KMS-11 (cell line): Measurements from ENCODE around the gene DGCR6L.
A peak's percentile ranks its signal among the peaks of the same experiment; 100 is the strongest.
"Not testable (repeated sequence)": the region's sequence is repeated elsewhere in the genome, so short reads cannot be mapped to it uniquely, and the experiment has no call there.

ENCODE experiments used
- H2AFZ ChIP-seq: fragments of 200-600 bp; sonication (generic); 2 replicates; pipeline ENCODE4 v1.6.1; 2016; ENCODE audit warnings: antibody characterized with exemption, mixed run types, low read depth
- H3K27ac ChIP-seq: fragments of 200-600 bp; sonication (generic); 2 replicates; pipeline ENCODE4 v1.6.1; 2016; ENCODE audit warnings: mild to moderate bottlenecking, mixed run types
- H3K27me3 ChIP-seq: fragments of 200-600 bp; sonication (generic); 2 replicates; pipeline ENCODE4 v1.6.1; 2017; ENCODE audit warnings: mild to moderate bottlenecking, low read depth, mixed run types, moderate library complexity; ENCODE audit not compliant: insufficient read depth
- H3K36me3 ChIP-seq: fragments of 200-600 bp; sonication (generic); 2 replicates; pipeline ENCODE4 v1.6.1; 2017; ENCODE audit warnings: mild to moderate bottlenecking, mixed run types; ENCODE audit not compliant: insufficient read depth
- H3K4me1 ChIP-seq: fragments of 200-600 bp; sonication (generic); 2 replicates; pipeline ENCODE4 v1.6.1; 2016; ENCODE audit warnings: mild to moderate bottlenecking, low read depth, mixed run types; ENCODE audit not compliant: poor library complexity, severe bottlenecking
- H3K4me2 ChIP-seq: fragments of 200-600 bp; sonication (generic); 2 replicates; pipeline ENCODE4 v1.7.0; 2016; ENCODE audit warnings: mild to moderate bottlenecking, mixed run types
- H3K4me3 ChIP-seq: fragments of 200-600 bp; sonication (generic); IDR thresholded peaks from 2 replicates; pipeline ENCODE4 v1.6.1; 2017; ENCODE audit warnings: low read depth, low read length, mixed read lengths; ENCODE audit not compliant: insufficient read depth
- H3K79me2 ChIP-seq: fragments of 200-600 bp; sonication (generic); 2 replicates; pipeline ENCODE4 v1.6.1; 2016; ENCODE audit warnings: low read depth, mixed run types; ENCODE audit not compliant: insufficient read depth
- H3K9ac ChIP-seq: fragments of 200-600 bp; sonication (generic); 2 replicates; pipeline ENCODE4 v1.6.1; 2016; ENCODE audit warnings: mild to moderate bottlenecking, mixed run types
- H4K20me1 ChIP-seq: fragments of 200-600 bp; sonication (generic); 2 replicates; pipeline ENCODE4 v1.6.1; 2016; ENCODE audit warnings: mild to moderate bottlenecking, mixed run types; ENCODE audit not compliant: insufficient read depth
- TF ChIP-seq, protein P1 (sequence below): fragments of 200-600 bp; sonication (generic); conservative IDR thresholded peaks from 2 replicates; pipeline ENCODE4 v1.6.1; 2017; ENCODE audit warnings: low read depth, mild to moderate bottlenecking, antibody characterized with exemption, low read length, moderate library complexity, mixed read lengths

DGCR6L gene

GRCh38 chr22:20269201-20269600, 50.7 kb downstream of the DGCR6L start:
- H3K4me1 ChIP-seq, H3K36me3 ChIP-seq, H4K20me1 ChIP-seq, H2AFZ ChIP-seq, H3K9ac ChIP-seq, H3K79me2 ChIP-seq, H3K27ac ChIP-seq, H3K4me3 ChIP-seq, H3K4me2 ChIP-seq: not testable (repeated sequence)
- H3K27me3 ChIP-seq = peaks cover 40% of the 10 kb centered on the region; the same call in 1 of the 2 replicates

DNA sequence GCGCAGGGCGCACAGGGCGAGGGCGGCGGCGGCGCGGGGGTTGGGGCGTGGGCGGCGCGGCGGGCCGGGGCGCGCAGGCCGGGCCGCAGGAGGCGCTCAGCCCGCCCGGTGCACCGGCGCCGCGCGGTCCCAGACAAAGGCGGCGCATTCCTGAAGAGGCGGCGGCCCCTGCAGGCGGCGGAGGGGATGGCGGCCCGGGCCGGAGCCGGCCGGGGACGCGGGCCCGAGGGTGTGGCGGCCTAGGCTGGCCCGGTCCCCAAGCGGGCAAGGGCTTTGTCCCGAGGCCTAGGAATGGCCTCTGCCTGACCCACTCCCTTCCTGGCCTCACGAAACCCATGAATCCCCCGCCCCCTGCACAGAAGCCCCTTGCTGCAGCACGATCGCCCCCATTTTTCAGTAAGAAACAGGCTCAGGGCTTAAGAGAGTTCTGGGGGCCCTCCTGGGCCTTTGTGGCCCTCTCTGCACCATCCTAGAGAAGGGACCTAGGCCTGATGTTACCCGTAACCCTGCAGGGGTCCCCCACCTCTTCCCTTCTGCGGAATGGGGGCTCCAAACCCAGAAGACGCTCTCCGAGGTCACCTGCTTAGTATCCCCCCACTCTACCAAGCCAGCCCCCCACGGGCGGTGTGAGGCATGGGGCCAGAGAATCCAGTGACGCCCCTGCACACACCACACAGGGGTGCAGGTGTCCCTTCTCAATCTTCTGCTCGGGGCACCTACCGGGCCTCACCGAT, 51.4 kb downstream of the DGCR6L start, which contains the start of gene RTN4R:
Gene RTN4R (minus strand): TSS at position 40 of the 734 bp plus-strand sequence. CDS start 226 bp downstream, outside the sequence.
- Histone ChIP-seq H3K9ac (no peak within 1 kb of the TSS), H3K36me3 (no peaks in the 10 kb centered on the region), H3K4me3 (no peak within 1 kb of the TSS)

GRCh38 chr22:20267441-20268278, 52.2 kb downstream of the DGCR6L start:
- TF ChIP-seq, protein P1, sequence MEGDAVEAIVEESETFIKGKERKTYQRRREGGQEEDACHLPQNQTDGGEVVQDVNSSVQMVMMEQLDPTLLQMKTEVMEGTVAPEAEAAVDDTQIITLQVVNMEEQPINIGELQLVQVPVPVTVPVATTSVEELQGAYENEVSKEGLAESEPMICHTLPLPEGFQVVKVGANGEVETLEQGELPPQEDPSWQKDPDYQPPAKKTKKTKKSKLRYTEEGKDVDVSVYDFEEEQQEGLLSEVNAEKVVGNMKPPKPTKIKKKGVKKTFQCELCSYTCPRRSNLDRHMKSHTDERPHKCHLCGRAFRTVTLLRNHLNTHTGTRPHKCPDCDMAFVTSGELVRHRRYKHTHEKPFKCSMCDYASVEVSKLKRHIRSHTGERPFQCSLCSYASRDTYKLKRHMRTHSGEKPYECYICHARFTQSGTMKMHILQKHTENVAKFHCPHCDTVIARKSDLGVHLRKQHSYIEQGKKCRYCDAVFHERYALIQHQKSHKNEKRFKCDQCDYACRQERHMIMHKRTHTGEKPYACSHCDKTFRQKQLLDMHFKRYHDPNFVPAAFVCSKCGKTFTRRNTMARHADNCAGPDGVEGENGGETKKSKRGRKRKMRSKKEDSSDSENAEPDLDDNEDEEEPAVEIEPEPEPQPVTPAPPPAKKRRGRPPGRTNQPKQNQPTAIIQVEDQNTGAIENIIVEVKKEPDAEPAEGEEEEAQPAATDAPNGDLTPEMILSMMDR = no peak
- no peaks in the 10 kb centered on the region for H3K36me3 ChIP-seq
- H3K4me2 ChIP-seq = 0 out of 2 replicates have a peak overlapping the region, but pooled peaks have one; percentile 21
- H2AFZ ChIP-seq = no peak overlapping the region
- no peak overlapping the region for H3K4me3 ChIP-seq
- H4K20me1 ChIP-seq = no peaks in the 10 kb centered on the region
- H3K79me2 ChIP-seq = no peaks in the 10 kb centered on the region
- peaks cover 36% of the 10 kb centered on the region; the same call in 1 of the 2 replicates for H3K27me3 ChIP-seq
- no peak overlapping the region for H3K9ac ChIP-seq
- H3K27ac ChIP-seq = no peak overlapping the region
- H3K4me1 ChIP-seq = no peaks in the 10 kb centered on the region

More for the DNA sequence above, 51.4 kb downstream of the DGCR6L start, which contains the start of gene RTN4R:
- Histone ChIP-seq H3K27ac (no peak within 1 kb of the TSS), H3K4me1 (no peaks in the 10 kb centered on the region), H4K20me1 (no peaks in the 10 kb centered on the region), H3K79me2 (no peaks in the 10 kb centered on the region), H2AFZ (no peak within 1 kb of the TSS), H3K4me2 (0 out of 2 replicates have a peak within 1 kb of the TSS, but pooled peaks have one; percentile 21), H3K27me3 (peaks cover 37% of the 10 kb centered on the region; the same call in 1 of the 2 replicates)
- TF ChIP-seq, protein P1 = peak; percentile 35; the same call in 1 of the 2 replicates

DNA sequence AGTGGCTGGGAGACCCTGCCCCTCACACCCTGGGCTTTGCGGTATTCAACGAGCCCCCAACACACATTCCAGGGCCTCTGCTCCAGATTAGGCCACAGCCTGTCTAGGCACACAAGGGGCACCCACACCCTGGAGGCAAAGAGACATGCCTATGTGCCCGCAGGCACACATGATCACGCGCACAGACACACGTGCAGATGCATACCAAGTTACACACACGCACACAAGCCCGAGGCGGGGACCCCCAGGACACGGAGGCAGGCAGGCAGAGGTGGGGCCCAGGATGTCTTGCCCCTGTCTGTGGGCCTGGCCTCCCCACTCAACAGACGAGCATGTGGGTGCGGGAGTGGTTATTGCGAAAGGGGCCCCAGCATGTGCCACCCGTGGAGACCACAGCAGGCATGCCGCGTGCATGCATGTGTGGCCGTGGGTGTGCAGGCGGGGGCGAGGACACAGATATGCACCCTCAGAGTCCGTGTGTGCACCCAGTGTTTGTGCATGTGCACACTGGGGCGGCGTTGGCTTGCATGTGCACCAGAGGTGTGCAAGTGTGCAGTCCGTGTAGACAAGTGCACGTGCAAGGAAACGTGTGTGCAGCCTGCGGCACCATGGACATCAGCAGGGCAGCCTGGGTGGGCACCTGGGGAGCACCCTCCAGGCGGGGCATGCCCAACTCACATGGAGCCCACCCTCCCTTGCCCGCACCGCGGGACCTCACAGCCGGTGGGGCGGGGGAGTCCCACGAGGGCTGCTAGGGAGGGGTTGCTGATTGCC, 53.0 kb downstream of the DGCR6L start:
- H3K27me3 ChIP-seq = peaks cover 32% of the 10 kb centered on the region
- not testable (repeated sequence) for H4K20me1 ChIP-seq, H3K4me3 ChIP-seq, H3K27ac ChIP-seq, H3K79me2 ChIP-seq, H3K4me1 ChIP-seq, H3K9ac ChIP-seq, H2AFZ ChIP-seq, H3K36me3 ChIP-seq, H3K4me2 ChIP-seq

DNA sequence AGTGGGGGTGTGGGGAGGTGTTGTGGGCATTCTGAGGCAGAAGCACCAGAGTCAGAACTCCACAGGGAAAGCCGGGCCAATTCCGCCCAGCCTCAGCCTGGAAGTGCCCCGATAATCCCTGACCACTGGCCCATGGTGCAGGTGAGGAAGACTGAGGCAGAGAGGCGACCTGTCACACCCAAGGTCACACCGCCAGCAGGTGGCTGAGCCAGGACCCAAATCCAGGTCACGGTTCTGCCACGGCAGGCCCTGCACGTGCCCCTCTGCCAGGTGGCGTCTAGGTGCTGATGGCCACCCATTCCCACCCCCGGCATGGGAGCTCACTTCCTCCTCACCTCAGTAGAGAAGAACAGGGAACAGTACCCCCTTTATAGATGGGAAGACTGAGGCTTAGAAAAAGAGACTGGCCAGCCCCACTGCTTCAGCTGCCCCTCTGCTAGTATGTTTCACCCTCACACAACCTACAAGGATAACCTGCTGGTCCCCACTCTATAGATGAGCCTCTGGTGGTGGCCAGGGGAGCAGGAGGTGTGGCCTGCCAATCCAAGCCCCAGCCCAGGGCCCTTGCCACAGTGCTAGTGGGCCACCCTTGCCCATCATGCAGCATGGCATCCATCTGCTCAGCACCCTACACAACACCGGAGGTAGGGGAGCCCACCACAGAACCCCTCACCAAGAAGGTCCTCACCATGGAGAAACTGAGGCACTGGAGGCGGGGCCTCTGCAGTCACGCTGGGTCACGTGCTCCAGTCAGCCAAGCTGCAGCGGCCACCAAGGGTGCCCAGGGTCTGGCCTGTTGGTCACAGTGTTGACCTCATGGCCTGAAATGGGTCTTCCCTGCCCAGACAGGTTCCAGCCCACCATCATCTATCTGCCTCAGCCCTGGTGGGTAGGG, 53.8 kb downstream of the DGCR6L start:
- H3K4me3 ChIP-seq, H4K20me1 ChIP-seq, H3K4me1 ChIP-seq, H3K4me2 ChIP-seq, H2AFZ ChIP-seq, H3K36me3 ChIP-seq, H3K27ac ChIP-seq, H3K9ac ChIP-seq, H3K79me2 ChIP-seq: not testable (repeated sequence)
- H3K27me3 ChIP-seq = peaks cover 38% of the 10 kb centered on the region
